Measurements from ENCODE around the gene PCSK1N. TPM values are rescaled to one million over a fixed set of nuclear protein-coding genes. Genes with fewer than 3 reads are reported as not detected.
"Not testable (repeated sequence)": the region's sequence is repeated elsewhere in the genome, so short reads cannot be mapped to it uniquely, and the experiment has no call there.

The PCSK1N gene
- total RNA-seq: 10 to 100 TPM; 45.4 to 77.7 TPM

- DNase-seq (ENCODE audit: low spot score): no peak
- TF ChIP-seq CTCF (IDR thresholded peaks at IDR 0.05) (no peak), POLR2AphosphoS5 (IDR thresholded peaks at IDR 0.05) (no peak), POLR2A (IDR thresholded peaks at IDR 0.05) (no peak)
- H3K36me3 ChIP-seq: no peaks in the 10 kb centered on the region
- no peaks in the 10 kb centered on the region for H3K4me1 ChIP-seq (replicated peaks)
- intact Hi-C loops (cut with DNase I): no loop called here
- no peaks in the 10 kb centered on the region for H3K27me3 ChIP-seq (replicated peaks; ENCODE audit: insufficient read depth)
- no peak within 1 kb of the TSS for H3K27ac ChIP-seq
- peak within 1 kb of the TSS; percentile 18 to 26 for H3K4me3 ChIP-seq
- no peaks in the 10 kb centered on the region for H3K9me3 ChIP-seq
- WGBS: 16% methylated on average over 21 of the region's 35 CpGs
Measured at GRCh38 chrX:48835524-48836329, at the start of gene PCSK1N. TSS of gene PCSK1N (minus strand) at chrX:48835610. CDS start at chrX:48835532, 78 bp downstream.

DNA sequence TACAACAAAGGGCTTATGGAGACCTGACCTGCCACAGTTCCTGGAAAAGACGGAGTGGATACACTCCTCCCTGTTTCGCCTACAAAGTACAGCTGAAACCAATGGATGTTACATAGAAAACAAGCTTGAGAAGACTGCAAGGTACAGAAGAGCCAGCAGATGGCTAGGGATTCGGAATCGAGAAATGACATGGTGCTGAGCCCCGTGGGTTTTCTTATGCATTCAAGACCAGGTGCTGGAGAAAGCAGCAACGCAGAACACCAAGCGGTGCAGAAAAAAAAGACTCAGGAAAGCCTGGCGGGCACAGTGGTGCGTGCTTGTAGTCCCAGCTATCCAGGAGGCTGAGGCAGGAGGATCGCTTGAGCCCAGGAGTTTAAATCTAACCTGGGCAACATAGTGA lies 48.3 kb upstream of the PCSK1N start:
- Histone ChIP-seq H3K9me3 (no peaks in the 10 kb centered on the region), H3K4me1 (replicated peaks) (no peaks in the 10 kb centered on the region), H3K4me3 (no peak overlapping the region), H3K27me3 (replicated peaks; ENCODE audit: insufficient read depth) (no peaks in the 10 kb centered on the region), H3K36me3 (no peaks in the 10 kb centered on the region), H3K27ac (no peak overlapping the region)
- intact Hi-C loops (cut with DNase I): no loop called here
- 73% methylated on average over 10 of the region's 10 CpGs for WGBS
- TF ChIP-seq CTCF (IDR thresholded peaks at IDR 0.05) (no peak), POLR2A (IDR thresholded peaks at IDR 0.05) (no peak), POLR2AphosphoS5 (IDR thresholded peaks at IDR 0.05) (no peak)
- no peak for DNase-seq (ENCODE audit: low spot score)

- H3K27ac ChIP-seq; H3K27me3 ChIP-seq (replicated peaks; ENCODE audit: insufficient read depth); DNase-seq (ENCODE audit: low spot score); intact Hi-C loops (cut with DNase I); H3K4me1 ChIP-seq (replicated peaks); H3K36me3 ChIP-seq; H3K9me3 ChIP-seq; H3K4me3 ChIP-seq: not testable (repeated sequence)
- WGBS: 57% methylated on average over 3 of the region's 4 CpGs
Measured at GRCh38 chrX:48876944-48877343, 41.5 kb upstream of the PCSK1N start.

DNA sequence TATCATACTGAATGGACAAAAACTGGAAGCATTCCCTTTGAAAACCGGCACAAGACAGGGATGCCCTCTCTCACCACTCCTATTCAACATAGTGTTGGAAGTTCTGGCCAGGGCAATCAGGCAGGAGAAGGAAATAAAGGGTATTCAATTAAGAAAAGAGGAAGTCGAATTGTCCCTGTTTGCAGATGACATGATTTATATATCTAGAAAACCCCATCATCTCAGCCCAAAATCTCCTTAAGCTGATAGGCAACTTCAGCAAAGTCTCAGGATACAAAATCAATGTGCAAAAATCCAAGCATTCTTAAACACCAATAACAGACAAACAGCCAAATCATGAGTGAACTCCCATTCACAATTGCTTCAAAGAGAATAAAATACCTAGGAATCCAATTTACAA lies 36.6 kb upstream of the PCSK1N start:
- H3K27ac ChIP-seq; H3K36me3 ChIP-seq; H3K4me1 ChIP-seq (replicated peaks); H3K27me3 ChIP-seq (replicated peaks; ENCODE audit: insufficient read depth); DNase-seq (ENCODE audit: low spot score); H3K9me3 ChIP-seq; intact Hi-C loops (cut with DNase I); H3K4me3 ChIP-seq: not testable (repeated sequence)
- 23% methylated on average over 1 of the region's 2 CpGs for WGBS

DNA sequence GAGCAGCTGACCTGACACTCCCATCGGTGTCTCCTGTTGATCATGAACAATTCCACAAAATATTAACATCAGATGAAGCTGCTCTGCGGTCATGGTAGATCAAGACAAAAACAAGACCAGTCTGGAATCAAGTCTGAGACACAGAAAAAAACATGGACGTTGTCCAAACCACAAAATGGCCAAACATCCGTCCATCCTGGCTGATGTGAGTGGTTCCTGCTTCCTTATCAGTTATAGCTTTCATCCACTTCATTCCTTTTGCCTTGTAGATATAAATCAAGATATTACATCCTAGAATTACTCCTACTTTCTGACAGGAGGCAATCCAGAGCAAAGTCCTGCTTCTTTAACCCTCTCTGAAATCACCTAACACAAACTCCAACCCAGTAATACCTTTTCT lies 28.8 kb upstream of the PCSK1N start:
- Histone ChIP-seq H3K27me3 (replicated peaks; ENCODE audit: insufficient read depth) (no peaks in the 10 kb centered on the region), H3K4me3 (no peak overlapping the region), H3K4me1 (replicated peaks) (no peaks in the 10 kb centered on the region), H3K9me3 (no peaks in the 10 kb centered on the region), H3K36me3 (no peaks in the 10 kb centered on the region), H3K27ac (no peak overlapping the region)
- TF ChIP-seq CTCF (IDR thresholded peaks at IDR 0.05): no peak
- no peak for TF ChIP-seq POLR2AphosphoS5 (IDR thresholded peaks at IDR 0.05)
- TF ChIP-seq POLR2A (IDR thresholded peaks at IDR 0.05): no peak
- WGBS: 35% methylated on average over 4 of the region's 4 CpGs
- intact Hi-C loops (cut with DNase I): no loop called here
- no peak for DNase-seq (ENCODE audit: low spot score)

DNA sequence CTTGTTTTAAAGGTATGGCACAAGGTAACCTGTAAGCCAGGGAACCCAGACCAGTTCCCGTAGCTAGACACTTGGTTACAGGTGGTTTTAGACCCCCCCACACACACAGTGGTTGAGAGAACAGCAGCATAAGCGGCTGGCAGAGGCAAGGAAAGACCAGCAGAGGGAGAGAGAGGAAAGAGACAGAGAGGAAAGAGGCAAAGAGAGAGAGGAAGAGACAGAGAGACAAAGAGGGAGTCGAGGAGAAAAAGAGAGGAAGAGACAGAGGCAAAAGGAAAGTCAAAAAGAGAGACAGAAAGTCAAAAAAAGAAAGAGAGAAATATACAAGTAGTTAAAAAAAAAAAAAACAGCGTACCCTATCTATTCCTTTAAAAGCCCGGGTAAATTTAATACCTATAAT lies 19.5 kb upstream of the PCSK1N start:
- 27% methylated on average over 5 of the region's 5 CpGs for WGBS
- no peak overlapping the region for H3K27ac ChIP-seq
- TF ChIP-seq POLR2A (IDR thresholded peaks at IDR 0.05): no peak
- TF ChIP-seq CTCF (IDR thresholded peaks at IDR 0.05): no peak
- no peak for TF ChIP-seq POLR2AphosphoS5 (IDR thresholded peaks at IDR 0.05)
- H3K4me3 ChIP-seq: no peak overlapping the region
- no peak for DNase-seq (ENCODE audit: low spot score)
- no peaks in the 10 kb centered on the region for H3K36me3 ChIP-seq
- intact Hi-C loops (cut with DNase I): no loop called here
- H3K4me1 ChIP-seq (replicated peaks): no peaks in the 10 kb centered on the region
- no peaks in the 10 kb centered on the region for H3K9me3 ChIP-seq
- H3K27me3 ChIP-seq (replicated peaks; ENCODE audit: insufficient read depth): no peaks in the 10 kb centered on the region

GRCh38 chrX:48854121-48854804 lies 18.9 kb upstream of the PCSK1N start:
- 77% methylated on average over 7 of the region's 12 CpGs for WGBS
- H3K4me1 ChIP-seq (replicated peaks); H3K27ac ChIP-seq; H3K27me3 ChIP-seq (replicated peaks; ENCODE audit: insufficient read depth); H3K36me3 ChIP-seq; DNase-seq (ENCODE audit: low spot score); H3K4me3 ChIP-seq; intact Hi-C loops (cut with DNase I); H3K9me3 ChIP-seq: not testable (repeated sequence)

DNA sequence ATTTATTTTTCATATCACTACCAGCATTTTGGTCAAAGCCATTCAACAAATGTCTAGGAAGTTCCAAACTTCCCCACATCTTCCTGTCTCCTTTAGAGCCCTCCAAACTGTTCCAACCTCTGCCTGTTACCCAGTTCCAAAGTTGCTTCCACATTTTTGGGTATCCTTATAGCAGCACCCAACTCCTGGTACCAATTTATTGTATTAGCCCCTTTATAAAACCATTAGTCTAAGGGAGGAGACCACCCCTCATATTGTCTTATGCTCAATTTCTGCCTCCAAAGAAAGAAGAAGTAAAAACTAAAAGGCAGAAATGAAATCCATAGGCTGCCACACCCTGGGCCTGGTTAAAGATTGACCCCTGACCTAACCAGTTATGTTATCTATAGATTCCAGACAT lies 18.1 kb upstream of the PCSK1N start:
- H3K9me3 ChIP-seq; H3K36me3 ChIP-seq; DNase-seq (ENCODE audit: low spot score); intact Hi-C loops (cut with DNase I); H3K27ac ChIP-seq; H3K4me3 ChIP-seq; H3K27me3 ChIP-seq (replicated peaks; ENCODE audit: insufficient read depth); H3K4me1 ChIP-seq (replicated peaks): not testable (repeated sequence)
